ENCODE data around the gene EXOC7.
A peak's percentile ranks its signal among the peaks of the same experiment; 100 is the strongest.
"Not testable (repeated sequence)": the region's sequence is repeated elsewhere in the genome, so short reads cannot be mapped to it uniquely, and the experiment has no call there.

Gene EXOC7

GRCh38 chr17:76050538-76051467 lies 52.8 kb downstream of the EXOC7 start:
- FAIRE-seq (no peak), DNase-seq (ENCODE audit: extremely low spot score, insufficient read length, low read depth) (no peak)

- FAIRE-seq (no peak), DNase-seq (ENCODE audit: extremely low spot score, insufficient read length, low read depth) (no peak)
Measured at GRCh38 chr17:76049836-76050537, 53.6 kb downstream of the EXOC7 start.

GRCh38 chr17:76049239-76049638 lies 54.3 kb downstream of the EXOC7 start:
- DNase-seq (ENCODE audit: extremely low spot score, insufficient read length, low read depth) (no peak), FAIRE-seq (no peak)

GRCh38 chr17:76048711-76049110 lies 54.9 kb downstream of the EXOC7 start:
- DNase-seq (ENCODE audit: extremely low spot score, insufficient read length, low read depth) (no peak), FAIRE-seq (no peak)

GRCh38 chr17:76048025-76048605 lies 55.5 kb downstream of the EXOC7 start:
- DNase-seq (ENCODE audit: extremely low spot score, insufficient read length, low read depth): no peak
- FAIRE-seq: peak; percentile 65

GRCh38 chr17:76046064-76046463 lies 57.5 kb downstream of the EXOC7 start:
- DNase-seq (ENCODE audit: extremely low spot score, insufficient read length, low read depth): no peak

GRCh38 chr17:76044475-76045007 lies 59.0 kb downstream of the EXOC7 start:
- FAIRE-seq: not testable (repeated sequence)

More at GRCh38 chr17:76046064-76046463, 57.5 kb downstream of the EXOC7 start:
- FAIRE-seq: no peak

GRCh38 chr17:76042868-76043267 lies 60.7 kb downstream of the EXOC7 start:
- not testable (repeated sequence) for FAIRE-seq

More at GRCh38 chr17:76044475-76045007, 59.0 kb downstream of the EXOC7 start:
- DNase-seq (ENCODE audit: extremely low spot score, insufficient read length, low read depth): not testable (repeated sequence)

GRCh38 chr17:76040376-76040775 lies 63.2 kb downstream of the EXOC7 start:
- DNase-seq (ENCODE audit: extremely low spot score, insufficient read length, low read depth) (no peak), FAIRE-seq (no peak)

More at GRCh38 chr17:76042868-76043267, 60.7 kb downstream of the EXOC7 start:
- DNase-seq (ENCODE audit: extremely low spot score, insufficient read length, low read depth): not testable (repeated sequence)

GRCh38 chr17:76039121-76039520 lies 64.5 kb downstream of the EXOC7 start:
- FAIRE-seq: no peak
- no peak for DNase-seq (ENCODE audit: extremely low spot score, insufficient read length, low read depth)

GRCh38 chr17:76038050-76038449 lies 65.5 kb downstream of the EXOC7 start:
- FAIRE-seq: no peak
- no peak for DNase-seq (ENCODE audit: extremely low spot score, insufficient read length, low read depth)

- DNase-seq (ENCODE audit: extremely low spot score, insufficient read length, low read depth) (no peak), FAIRE-seq (no peak)
Measured at GRCh38 chr17:76036497-76037261, 66.9 kb downstream of the EXOC7 start.

GRCh38 chr17:76034428-76035350 lies 68.9 kb downstream of the EXOC7 start:
- FAIRE-seq (no peak), DNase-seq (ENCODE audit: extremely low spot score, insufficient read length, low read depth) (no peak)

- FAIRE-seq (no peak), DNase-seq (ENCODE audit: extremely low spot score, insufficient read length, low read depth) (no peak)
Measured at GRCh38 chr17:76033139-76033538, 70.4 kb downstream of the EXOC7 start.

GRCh38 chr17:76032780-76033108 lies 70.8 kb downstream of the EXOC7 start:
- FAIRE-seq (no peak), DNase-seq (ENCODE audit: extremely low spot score, insufficient read length, low read depth) (no peak)

GRCh38 chr17:76032073-76032779 lies 71.4 kb downstream of the EXOC7 start:
- FAIRE-seq (no peak), DNase-seq (ENCODE audit: extremely low spot score, insufficient read length, low read depth) (no peak)

Data from GM18507 (cell line).